Dendritic cell treated with granulocyte-macrophage colony-stimulating factor and Interleukin-4, amounts not matched to agents 40 ng/mL and 50 ng/mL, for 4 days (primary cell): ENCODE measurements around the gene MGMT.

Experiments used
- H3K27ac Mint-ChIP-seq: one replicate; pipeline ENCODE4 v1.8.0; 2022; ENCODE audit warnings: mild to moderate bottlenecking, mixed read lengths
- H3K27me3 Mint-ChIP-seq: one replicate; pipeline ENCODE4 v1.8.0; 2022; ENCODE audit warnings: mild to moderate bottlenecking, mixed read lengths
- H3K36me3 Mint-ChIP-seq: one replicate; pipeline ENCODE4 v1.8.0; 2022; ENCODE audit warnings: low read depth, mixed read lengths
- H3K4me1 Mint-ChIP-seq: one replicate; pipeline ENCODE4 v1.8.0; 2022; ENCODE audit warnings: low read depth, mixed read lengths
- H3K4me3 Mint-ChIP-seq: one replicate; pipeline ENCODE4 v1.8.0; 2022; ENCODE audit warnings: mild to moderate bottlenecking, moderate library complexity, mixed read lengths
- H3K9me3 Mint-ChIP-seq: one replicate; pipeline ENCODE4 v1.8.0; 2022; ENCODE audit warnings: mixed read lengths
- intact Hi-C: fragments of 100-400 bp; cut with micrococcal nuclease; formaldehyde crosslinking; loops from one replicate; pipeline ENCODE4 v1.15.0; 2022

MGMT gene

GRCh38 chr10:129773359-129773990 lies 306.4 kb downstream of the MGMT start:
- peaks cover 7% of the 10 kb centered on the region for H3K4me1 Mint-ChIP-seq
- H3K36me3 Mint-ChIP-seq = no peaks in the 10 kb centered on the region
- H3K27ac Mint-ChIP-seq = no peak overlapping the region
- H3K9me3 Mint-ChIP-seq = no peaks in the 10 kb centered on the region
- intact Hi-C loops = no loop called here
- H3K4me3 Mint-ChIP-seq = no peak overlapping the region
- H3K27me3 Mint-ChIP-seq = no peaks in the 10 kb centered on the region

DNA sequence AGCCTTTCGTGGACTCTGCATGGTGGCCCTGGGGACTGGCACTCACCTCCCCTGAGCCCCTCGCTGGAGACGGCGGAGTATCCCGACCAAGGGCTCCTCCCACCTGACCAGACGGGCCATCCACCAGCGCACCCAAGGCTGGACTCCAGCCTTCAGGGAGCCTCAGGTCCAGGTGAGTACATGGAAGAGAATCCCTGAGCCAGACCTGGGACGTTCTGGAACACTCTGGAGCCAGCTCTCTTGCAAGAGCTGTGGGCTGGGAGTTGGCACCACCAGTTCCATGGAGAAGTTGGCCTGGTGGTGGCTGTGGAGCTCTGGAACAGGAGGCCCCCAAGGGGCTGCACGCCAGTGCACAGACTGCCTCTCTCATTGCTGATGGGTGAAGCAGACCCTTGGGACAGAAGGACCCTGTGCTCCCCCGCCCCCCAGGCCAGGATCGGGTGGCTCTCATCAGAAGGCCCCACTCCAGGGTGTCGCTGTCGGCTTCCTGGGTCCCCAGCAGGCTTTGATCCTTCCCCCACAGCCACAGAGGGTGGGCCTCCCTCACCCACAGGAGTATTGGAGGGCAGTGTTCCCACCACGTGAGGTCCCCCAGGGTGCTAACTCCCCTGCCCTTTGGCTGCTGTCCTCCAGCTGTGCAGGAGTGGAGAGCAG lies 307.2 kb downstream of the MGMT start:
- peaks cover 7% of the 10 kb centered on the region for H3K4me1 Mint-ChIP-seq
- intact Hi-C loops = no loop called here
- no peaks in the 10 kb centered on the region for H3K9me3 Mint-ChIP-seq
- H3K36me3 Mint-ChIP-seq = no peaks in the 10 kb centered on the region
- no peaks in the 10 kb centered on the region for H3K27me3 Mint-ChIP-seq
- no peak overlapping the region for H3K4me3 Mint-ChIP-seq
- no peak overlapping the region for H3K27ac Mint-ChIP-seq

- H3K4me1 Mint-ChIP-seq = peaks cover under 1% of the 10 kb centered on the region
- no peak overlapping the region for H3K27ac Mint-ChIP-seq
- no peak overlapping the region for H3K4me3 Mint-ChIP-seq
- intact Hi-C loops = no loop called here
- H3K9me3 Mint-ChIP-seq = no peaks in the 10 kb centered on the region
- no peaks in the 10 kb centered on the region for H3K27me3 Mint-ChIP-seq
- H3K36me3 Mint-ChIP-seq = no peaks in the 10 kb centered on the region
Observed at GRCh38 chr10:129774736-129775401, 307.8 kb downstream of the MGMT start.

DNA sequence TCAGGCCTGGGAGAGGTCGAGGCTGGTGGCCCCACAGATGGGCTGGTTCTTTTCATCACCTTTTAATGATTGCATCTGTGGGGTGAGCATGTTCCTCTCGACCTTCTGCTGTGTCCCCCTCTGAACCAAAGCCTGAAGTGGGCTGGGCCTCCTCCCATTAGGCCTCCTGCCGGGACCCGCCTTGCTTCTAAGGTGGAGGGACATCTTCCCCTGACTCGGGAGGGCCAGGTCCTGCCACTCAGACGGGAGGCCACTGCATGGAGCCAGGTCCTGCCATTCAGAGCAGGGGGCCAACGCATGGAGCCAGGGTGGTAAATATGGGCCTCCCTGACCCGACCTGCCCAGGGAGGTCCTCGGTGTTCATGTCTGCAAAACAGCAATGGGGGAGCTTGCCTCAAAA lies 308.6 kb downstream of the MGMT start:
- no peaks in the 10 kb centered on the region for H3K36me3 Mint-ChIP-seq
- H3K27ac Mint-ChIP-seq = no peak overlapping the region
- no peak overlapping the region for H3K4me3 Mint-ChIP-seq
- intact Hi-C loops = no loop called here
- H3K4me1 Mint-ChIP-seq = no peaks in the 10 kb centered on the region
- H3K27me3 Mint-ChIP-seq = no peaks in the 10 kb centered on the region
- no peaks in the 10 kb centered on the region for H3K9me3 Mint-ChIP-seq

- Mint-ChIP-seq H3K4me3 (no peak overlapping the region), H3K4me1 (no peaks in the 10 kb centered on the region), H3K27ac (no peak overlapping the region), H3K27me3 (no peaks in the 10 kb centered on the region), H3K36me3 (no peaks in the 10 kb centered on the region), H3K9me3 (no peaks in the 10 kb centered on the region)
- intact Hi-C loops = no loop called here
Observed at GRCh38 chr10:129777687-129778086, 310.6 kb downstream of the MGMT start.

DNA sequence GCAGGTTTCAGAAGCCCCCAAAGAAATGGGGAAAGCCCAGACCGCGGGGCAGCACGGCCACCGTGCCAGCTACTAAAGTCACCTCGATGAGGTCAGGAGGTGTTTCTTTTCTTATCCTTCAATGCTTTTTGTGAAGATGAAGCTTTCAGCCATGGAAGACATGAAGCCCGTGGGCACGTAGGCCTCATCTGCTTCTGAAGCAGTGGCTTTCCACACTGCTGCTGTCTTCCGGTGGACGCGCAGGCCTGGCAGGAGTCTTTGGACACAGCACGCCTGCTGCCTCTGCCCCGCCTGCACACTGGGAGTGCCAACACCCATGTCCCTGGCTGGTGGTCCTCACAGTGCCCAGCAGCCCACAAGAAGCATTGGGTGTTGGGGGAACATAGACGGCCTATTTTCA lies 311.5 kb downstream of the MGMT start:
- Mint-ChIP-seq H3K9me3 (no peaks in the 10 kb centered on the region), H3K27me3 (no peaks in the 10 kb centered on the region), H3K4me1 (no peaks in the 10 kb centered on the region), H3K4me3 (no peak overlapping the region), H3K27ac (no peak overlapping the region), H3K36me3 (no peaks in the 10 kb centered on the region)
- intact Hi-C loops = no loop called here

DNA sequence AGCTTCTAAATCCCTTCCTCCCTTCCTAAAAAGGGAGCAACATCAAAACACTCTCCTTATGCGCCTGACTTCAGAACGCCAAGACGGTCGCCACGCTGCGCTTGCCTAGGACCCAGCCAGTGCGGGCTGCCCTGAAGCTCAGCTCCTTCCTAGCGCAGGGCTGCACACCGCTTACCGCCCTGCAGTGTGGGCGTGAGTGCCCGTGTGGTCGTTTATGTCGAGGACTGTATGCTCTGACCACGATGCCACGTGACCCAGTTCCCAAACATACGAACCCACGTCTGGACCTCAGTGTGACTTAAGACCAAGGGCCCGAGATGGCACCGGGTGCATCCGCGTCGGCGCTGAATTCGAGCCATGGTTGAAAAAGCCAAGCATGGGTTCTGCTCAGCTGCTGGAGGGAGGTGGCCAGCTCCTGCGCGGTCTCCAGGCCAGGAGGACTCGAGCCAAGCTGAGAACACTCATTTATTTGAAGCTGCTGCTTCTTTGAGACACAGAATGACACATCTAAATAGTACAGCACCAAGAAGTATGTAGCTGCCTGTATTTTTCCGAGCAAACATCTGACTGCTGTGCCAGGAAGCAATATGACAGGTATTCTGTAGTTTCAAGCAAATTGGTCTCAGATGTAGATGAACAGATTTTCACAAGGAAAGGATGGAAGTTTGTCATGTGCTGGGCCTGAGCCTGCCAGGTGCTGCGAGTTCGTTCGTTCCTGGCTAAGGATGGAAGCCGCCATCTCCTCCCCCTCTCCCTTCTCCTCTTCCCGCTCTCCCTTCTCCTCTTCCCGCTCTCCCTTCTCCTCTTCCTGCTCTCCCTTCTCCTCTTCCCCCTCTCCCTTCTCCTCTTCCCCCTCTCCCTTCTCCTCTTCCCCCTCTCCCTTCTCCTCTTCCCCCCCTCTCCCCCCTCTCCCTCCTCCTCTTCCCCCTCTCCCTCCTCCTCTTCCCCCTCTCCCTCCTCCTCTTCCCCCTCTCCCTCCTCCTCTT lies 312.4 kb downstream of the MGMT start:
- intact Hi-C loops = no loop called here
- Mint-ChIP-seq H3K27ac (no peak overlapping the region), H3K4me1 (no peaks in the 10 kb centered on the region)

GRCh38 chr10:129780198-129780597 lies 313.2 kb downstream of the MGMT start:
- intact Hi-C loops = no loop called here
- no peak overlapping the region for H3K4me3 Mint-ChIP-seq
- H3K36me3 Mint-ChIP-seq = no peaks in the 10 kb centered on the region
- H3K9me3 Mint-ChIP-seq = no peaks in the 10 kb centered on the region
- H3K27ac Mint-ChIP-seq = no peak overlapping the region
- H3K27me3 Mint-ChIP-seq = no peaks in the 10 kb centered on the region
- no peaks in the 10 kb centered on the region for H3K4me1 Mint-ChIP-seq

More for the DNA sequence above, 312.4 kb downstream of the MGMT start:
- Mint-ChIP-seq H3K36me3 (no peaks in the 10 kb centered on the region), H3K4me3 (no peak overlapping the region), H3K9me3 (no peaks in the 10 kb centered on the region), H3K27me3 (no peaks in the 10 kb centered on the region)

GRCh38 chr10:129780901-129781795 lies 314.1 kb downstream of the MGMT start:
- Mint-ChIP-seq H3K27ac (no peak overlapping the region), H3K4me1 (no peaks in the 10 kb centered on the region), H3K36me3 (no peaks in the 10 kb centered on the region), H3K9me3 (no peaks in the 10 kb centered on the region), H3K4me3 (no peak overlapping the region), H3K27me3 (no peaks in the 10 kb centered on the region)
- intact Hi-C loops = no loop called here

GRCh38 chr10:129784291-129784690 lies 317.2 kb downstream of the MGMT start:
- H3K27me3 Mint-ChIP-seq = no peaks in the 10 kb centered on the region
- intact Hi-C loops = no loop called here
- H3K9me3 Mint-ChIP-seq = peaks cover 8% of the 10 kb centered on the region
- H3K27ac Mint-ChIP-seq = no peak overlapping the region
- no peaks in the 10 kb centered on the region for H3K4me1 Mint-ChIP-seq
- no peak overlapping the region for H3K4me3 Mint-ChIP-seq
- H3K36me3 Mint-ChIP-seq = no peaks in the 10 kb centered on the region

DNA sequence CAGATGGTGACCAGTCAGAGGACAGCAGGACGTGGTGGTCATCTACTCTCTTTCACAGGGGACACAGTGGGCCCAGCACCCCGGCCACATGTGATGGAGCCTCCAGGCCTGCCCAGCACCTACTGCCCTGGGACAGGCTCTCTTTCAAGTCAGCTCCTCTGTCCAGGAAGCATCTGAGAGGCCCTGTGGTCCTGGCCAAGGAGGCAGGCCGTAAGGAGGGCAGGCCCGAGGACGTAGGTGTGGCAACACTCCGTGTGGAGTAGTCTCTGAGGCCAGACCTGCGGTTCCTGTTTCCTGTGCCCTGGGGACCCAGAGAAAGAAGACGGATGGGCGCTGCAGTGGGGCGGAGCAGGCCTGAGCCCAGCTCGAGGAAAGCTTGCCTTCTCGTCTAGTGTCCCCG lies 317.9 kb downstream of the MGMT start:
- Mint-ChIP-seq H3K36me3 (no peaks in the 10 kb centered on the region), H3K27me3 (no peaks in the 10 kb centered on the region), H3K4me1 (no peaks in the 10 kb centered on the region), H3K9me3 (peaks cover 12% of the 10 kb centered on the region), H3K4me3 (no peak overlapping the region), H3K27ac (no peak overlapping the region)
- intact Hi-C loops = no loop called here

DNA sequence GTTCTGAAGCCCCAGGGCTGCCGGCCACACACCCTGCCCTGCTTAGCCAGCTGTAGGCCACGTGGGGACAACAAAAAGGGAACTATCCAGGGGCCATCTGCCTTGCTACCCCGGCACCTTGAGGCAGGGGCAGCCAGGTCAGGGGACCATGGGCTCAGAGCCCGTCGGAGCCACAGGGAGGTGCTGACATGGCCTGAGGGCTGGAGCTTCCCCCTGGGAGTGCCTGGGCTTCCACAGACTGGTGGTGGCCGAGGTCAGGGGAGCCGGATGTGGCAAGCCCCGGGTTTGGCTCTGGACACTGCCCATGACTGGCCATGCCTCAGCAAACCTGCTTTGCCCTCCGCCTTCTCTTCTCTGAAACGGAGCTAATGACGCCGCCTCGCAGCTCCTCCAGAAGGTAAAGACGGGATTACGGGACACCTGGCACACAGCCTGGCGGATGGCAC lies 318.5 kb downstream of the MGMT start:
- Mint-ChIP-seq H3K4me1 (no peaks in the 10 kb centered on the region), H3K27ac (no peak overlapping the region), H3K9me3 (peaks cover 19% of the 10 kb centered on the region), H3K4me3 (no peak overlapping the region), H3K36me3 (no peaks in the 10 kb centered on the region), H3K27me3 (no peaks in the 10 kb centered on the region)
- intact Hi-C loops = no loop called here

GRCh38 chr10:129786216-129786615 lies 319.2 kb downstream of the MGMT start:
- no peak overlapping the region for H3K27ac Mint-ChIP-seq
- H3K36me3 Mint-ChIP-seq = no peaks in the 10 kb centered on the region
- intact Hi-C loops = no loop called here
- H3K9me3 Mint-ChIP-seq = peaks cover 26% of the 10 kb centered on the region
- H3K27me3 Mint-ChIP-seq = no peaks in the 10 kb centered on the region
- H3K4me3 Mint-ChIP-seq = no peak overlapping the region
- no peaks in the 10 kb centered on the region for H3K4me1 Mint-ChIP-seq
